HG03280 (cell line): ENCODE results near the gene UBC.
"Not testable (repeated sequence)": the region's sequence is repeated elsewhere in the genome, so short reads cannot be mapped to it uniquely, and the experiment has no call there.

ENCODE experiments used
- ATAC-seq: cut with Tn5 transposase; IDR thresholded peaks from one replicate; pipeline ENCODE4 v1.9.1; 2021; ENCODE audit warnings: mild to moderate bottlenecking, moderate library complexity; ENCODE audit not compliant: unreplicated experiment

The UBC gene

GRCh38 chr12:124916374-124917134 lies 2.1 kb upstream of the UBC start:
- no peak for ATAC-seq

GRCh38 chr12:124915239-124916236 lies 1.1 kb upstream of the UBC start:
- ATAC-seq, result peak; percentile 1

GRCh38 chr12:124913474-124914391 lies 717 bp downstream of the UBC start:
- peak; percentile 11 for ATAC-seq

DNA sequence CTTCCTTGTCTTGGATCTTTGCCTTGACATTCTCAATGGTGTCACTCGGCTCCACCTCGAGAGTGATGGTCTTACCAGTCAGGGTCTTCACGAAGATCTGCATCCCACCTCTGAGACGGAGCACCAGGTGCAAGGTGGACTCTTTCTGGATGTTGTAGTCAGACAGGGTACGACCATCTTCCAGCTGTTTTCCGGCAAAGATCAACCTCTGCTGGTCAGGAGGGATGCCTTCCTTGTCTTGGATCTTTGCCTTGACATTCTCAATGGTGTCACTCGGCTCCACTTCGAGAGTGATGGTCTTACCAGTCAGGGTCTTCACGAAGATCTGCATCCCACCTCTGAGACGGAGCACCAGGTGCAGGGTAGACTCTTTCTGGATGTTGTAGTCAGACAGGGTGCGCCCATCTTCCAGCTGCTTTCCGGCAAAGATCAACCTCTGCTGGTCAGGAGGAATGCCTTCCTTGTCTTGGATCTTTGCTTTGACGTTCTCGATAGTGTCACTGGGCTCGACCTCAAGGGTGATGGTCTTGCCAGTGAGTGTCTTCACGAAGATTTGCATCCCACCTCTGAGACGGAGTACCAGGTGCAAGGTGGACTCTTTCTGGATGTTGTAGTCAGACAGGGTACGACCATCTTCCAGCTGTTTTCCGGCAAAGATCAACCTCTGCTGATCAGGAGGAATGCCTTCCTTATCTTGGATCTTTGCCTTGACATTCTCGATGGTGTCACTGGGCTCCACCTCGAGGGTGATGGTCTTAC lies 1.7 kb downstream of the UBC start:
- ATAC-seq, result not testable (repeated sequence)

DNA sequence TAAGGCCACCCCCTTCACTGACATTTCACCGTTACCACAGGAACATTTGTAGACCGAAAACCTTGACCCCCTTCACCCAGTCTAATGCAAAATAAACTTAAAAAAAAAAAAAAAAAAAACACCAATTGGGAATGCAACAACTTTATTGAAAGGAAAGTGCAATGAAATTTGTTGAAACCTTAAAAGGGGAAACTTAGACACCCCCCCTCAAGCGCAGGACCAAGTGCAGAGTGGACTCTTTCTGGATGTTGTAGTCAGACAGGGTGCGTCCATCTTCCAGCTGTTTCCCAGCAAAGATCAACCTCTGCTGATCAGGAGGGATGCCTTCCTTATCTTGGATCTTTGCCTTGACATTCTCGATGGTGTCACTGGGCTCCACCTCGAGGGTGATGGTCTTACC lies 2.9 kb downstream of the UBC start:
- not testable (repeated sequence) for ATAC-seq

DNA sequence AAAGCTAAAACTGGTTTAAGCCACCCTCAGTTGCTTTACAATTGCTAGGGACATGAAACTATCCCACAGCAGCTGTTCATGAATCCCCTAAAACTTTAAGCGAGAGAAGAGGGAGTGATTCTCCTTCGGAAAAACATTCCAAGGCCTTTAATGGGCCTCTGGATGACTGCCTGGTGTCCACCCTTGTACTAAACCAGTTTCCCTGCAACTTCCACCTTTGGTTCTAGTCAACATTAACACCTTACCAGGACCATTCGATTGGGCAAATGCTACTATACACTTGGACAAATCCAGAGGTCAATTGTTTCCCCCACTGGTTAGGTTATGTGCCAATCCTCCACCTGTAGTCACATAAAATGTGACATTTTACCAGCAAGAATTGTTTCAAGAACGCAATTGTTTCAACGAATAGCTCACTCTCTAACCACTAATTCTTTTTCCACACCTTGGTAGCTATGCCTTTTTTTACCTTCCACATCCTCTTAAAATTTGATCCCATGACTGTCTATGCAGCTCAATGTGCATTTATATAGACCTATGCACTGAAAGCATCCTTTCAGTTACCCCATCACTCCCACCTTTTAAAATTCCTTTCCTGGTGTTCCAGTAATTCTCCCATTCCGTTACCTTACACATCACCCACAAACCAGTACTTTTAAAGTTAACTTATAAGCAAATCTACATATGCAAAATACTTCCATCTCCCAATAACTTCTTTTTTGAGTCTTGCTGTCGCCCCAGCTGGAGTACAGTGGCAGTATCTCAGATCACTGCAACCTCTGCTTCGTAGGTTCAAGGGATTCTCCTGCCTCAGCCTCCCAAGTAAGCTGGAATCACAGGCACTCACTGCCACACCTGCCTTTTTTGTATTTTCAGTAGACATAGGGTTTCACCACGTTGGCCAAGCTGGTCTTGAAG lies 3.6 kb downstream of the UBC start:
- no peak for ATAC-seq

DNA sequence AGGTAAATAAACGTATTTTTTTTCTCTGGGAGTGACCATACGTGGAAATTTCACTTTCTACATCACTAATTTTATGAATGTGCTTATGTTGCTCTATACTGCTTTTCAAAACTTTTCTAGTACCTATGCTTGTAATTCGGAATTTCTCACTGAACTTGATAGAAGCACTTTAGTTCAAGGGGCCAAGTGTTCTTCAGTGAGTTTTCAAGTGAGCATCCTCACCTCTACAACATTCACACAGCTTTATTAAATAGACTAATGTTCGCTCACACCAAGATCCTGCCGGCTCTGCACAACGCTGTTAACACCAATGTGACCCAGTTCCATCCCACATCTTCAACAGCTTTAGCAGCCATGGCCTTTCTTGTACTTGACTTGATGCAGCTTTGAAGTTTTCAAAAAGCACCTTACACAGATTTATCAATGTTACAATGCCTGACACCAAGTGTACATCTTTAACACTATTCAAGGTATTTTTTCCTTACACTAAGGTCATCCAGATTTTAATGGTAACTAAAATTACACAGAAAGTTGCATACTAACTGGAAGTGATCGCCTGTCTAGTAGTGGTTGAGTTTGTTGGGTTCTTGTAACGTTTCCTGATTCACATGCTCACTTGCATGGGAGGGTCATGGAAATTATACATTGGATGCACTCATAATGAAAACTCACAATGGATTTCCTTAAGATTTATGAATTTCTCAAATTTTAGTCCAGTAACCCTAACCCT lies 4.5 kb downstream of the UBC start:
- no peak for ATAC-seq

DNA sequence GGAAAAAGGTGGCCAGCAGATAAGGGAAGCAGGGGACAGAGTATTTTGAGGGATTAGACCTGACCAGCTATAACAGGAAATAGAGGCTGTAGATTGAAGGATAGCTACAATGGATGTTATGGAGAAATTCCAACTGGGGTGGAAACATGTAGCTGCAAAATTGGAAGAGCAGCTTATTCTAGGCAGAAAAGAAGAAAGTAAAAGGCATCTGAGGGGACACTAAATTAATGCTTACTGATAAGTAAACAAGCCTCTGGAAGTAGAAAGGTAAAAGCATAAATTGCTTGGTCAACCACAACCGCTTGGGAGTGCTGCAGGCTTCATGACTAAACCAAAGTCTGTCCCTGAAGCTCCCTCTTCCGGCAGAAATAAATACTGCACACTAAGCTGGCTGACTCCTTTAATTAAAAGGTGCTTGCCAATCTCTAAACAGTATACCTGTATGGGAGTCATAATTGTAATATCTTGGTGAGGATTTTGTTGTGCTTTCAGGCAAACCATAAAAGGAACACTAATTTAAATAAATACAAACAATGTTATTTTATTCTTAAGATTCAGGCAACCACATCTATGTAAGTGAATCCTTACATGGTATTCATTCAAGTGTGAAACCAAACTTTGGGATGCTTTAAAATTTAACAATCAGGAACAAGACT lies 7.7 kb downstream of the UBC start:
- ATAC-seq, result peak; percentile 54

DNA sequence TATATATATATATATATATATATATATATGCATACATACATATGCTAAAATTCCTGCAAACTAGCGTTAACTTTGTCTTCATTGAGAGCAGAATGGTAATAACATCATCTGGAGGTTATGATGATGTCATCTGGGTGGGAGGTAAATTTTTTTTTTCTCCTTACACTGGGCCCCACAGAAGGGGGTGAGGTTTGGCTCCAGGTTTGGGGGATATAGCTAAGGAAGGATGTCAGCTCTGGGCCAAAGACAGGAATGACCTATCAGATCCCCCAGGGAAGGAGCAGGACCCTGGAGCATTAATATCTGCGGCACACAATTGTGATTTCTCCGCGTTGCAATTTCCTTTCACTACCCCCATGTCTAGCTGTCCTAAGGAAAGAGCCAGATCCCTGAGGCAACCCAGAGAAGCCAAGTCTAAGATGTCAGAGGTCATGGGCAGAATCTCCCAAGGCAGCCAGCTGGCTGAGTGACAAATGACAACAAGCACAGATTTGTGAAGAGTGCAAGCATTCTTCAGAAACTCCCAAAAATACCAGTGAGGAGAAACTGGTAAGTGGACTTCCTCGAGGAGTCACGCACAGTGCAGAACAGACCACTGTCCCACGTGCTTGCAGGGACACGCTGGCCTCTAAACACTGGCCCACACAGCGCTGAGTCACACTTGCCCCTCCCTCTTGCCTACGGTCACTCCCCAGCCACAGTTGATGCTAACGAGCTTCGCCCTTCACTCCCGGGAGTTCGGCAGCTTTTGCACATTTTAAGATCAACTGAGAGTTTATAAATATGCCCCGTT lies 9.9 kb downstream of the UBC start:
- ATAC-seq, result no peak

DNA sequence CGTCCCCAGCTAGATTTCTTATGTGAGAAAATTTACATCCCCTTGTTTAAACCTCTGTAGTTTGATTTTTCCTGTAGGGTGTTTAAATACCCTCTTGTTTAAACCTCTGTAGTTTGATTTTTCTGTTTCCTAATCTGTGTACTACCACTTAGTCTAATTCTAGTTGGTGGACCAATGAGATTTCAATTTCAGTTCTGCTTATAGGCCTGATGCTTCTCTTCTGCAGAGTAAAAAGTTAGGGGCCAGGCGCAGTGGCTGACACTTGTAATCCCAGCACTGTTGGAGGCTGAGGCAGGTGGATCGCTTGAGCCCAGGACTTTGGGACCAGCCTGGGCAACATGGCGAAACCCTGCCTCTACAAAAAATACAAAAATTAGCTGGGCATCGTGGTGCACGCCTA lies 11.5 kb downstream of the UBC start:
- ATAC-seq, result no peak

DNA sequence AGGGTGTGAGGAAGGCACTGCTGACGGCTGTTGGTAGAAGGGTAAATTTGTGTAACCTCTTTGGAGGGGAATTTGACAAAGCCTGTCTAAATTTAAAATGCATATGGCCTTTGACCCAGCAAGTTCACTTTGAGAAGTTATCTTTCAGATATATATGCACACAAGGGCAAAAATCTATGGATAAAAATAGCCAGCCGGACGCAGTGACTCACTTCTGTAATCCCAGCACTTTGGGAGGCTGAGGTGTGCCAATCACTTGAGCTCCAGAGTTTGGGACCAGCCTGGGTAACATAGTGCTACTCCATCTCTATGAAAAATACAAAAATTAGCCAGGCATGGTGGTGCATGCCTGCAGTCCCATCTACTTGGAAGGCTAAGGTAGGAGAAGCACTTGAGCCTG lies 13.4 kb downstream of the UBC start:
- ATAC-seq, result no peak

DNA sequence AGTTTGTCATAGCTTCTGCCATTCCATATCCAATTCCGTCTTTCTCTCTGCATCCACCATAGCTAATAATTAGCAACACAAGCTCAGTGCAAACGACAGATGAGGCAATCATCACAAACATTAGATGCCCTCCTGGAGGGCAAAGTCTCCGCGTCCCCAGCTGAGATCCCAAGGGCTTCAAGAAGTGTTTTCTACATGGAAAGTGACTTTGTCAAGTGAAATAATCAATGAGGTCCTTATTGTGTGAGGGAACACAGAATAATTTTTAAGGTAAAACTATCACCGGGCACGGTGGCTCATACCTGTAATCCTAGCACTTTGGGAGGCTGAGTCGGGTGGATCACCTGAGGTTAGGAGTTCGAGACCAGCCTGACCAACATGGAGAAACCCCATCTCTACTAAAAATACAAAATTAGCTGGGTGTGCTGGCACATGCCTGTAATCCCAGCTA lies 14.1 kb downstream of the UBC start:
- ATAC-seq, result not testable (repeated sequence)

- no peak for ATAC-seq
Measured at GRCh38 chr12:124898923-124899294, 15.5 kb downstream of the UBC start.

GRCh38 chr12:124898200-124898922 lies 16.1 kb downstream of the UBC start:
- peak; percentile 41 for ATAC-seq

GRCh38 chr12:124896461-124896860 lies 18.0 kb downstream of the UBC start:
- ATAC-seq, result no peak

GRCh38 chr12:124893792-124894516 lies 20.5 kb downstream of the UBC start:
- ATAC-seq, result peak; percentile 56
